GM04503 (cell line): ENCODE data around the gene IQGAP2.
"Not testable (repeated sequence)": the region's sequence is repeated elsewhere in the genome, so short reads cannot be mapped to it uniquely, and the experiment has no call there.

Source experiments
- DNase-seq: peaks from one replicate; pipeline ENCODE4 v3.0.0-alpha.2; 2012; ENCODE audit warnings: low read depth

IQGAP2 gene

GRCh38 chr5:76663573-76663972 lies 260.5 kb downstream of the IQGAP2 start:
- DNase-seq, result no peak

GRCh38 chr5:76664079-76664478 lies 261.0 kb downstream of the IQGAP2 start:
- no peak for DNase-seq

- no peak for DNase-seq
Measured at GRCh38 chr5:76667495-76667894, 264.4 kb downstream of the IQGAP2 start.

- DNase-seq, result no peak
Measured at GRCh38 chr5:76669245-76669644, 266.2 kb downstream of the IQGAP2 start.

- no peak for DNase-seq
Measured at GRCh38 chr5:76670508-76670907, 267.4 kb downstream of the IQGAP2 start.

GRCh38 chr5:76672242-76672641 lies 269.2 kb downstream of the IQGAP2 start:
- DNase-seq, result no peak

GRCh38 chr5:76673125-76673524 lies 270.0 kb downstream of the IQGAP2 start:
- no peak for DNase-seq

GRCh38 chr5:76674330-76675066 lies 271.4 kb downstream of the IQGAP2 start:
- DNase-seq, result no peak

GRCh38 chr5:76675364-76675763 lies 272.3 kb downstream of the IQGAP2 start:
- no peak for DNase-seq

- DNase-seq, result no peak
Measured at GRCh38 chr5:76677849-76678472, 274.9 kb downstream of the IQGAP2 start.

- no peak for DNase-seq
Measured at GRCh38 chr5:76679231-76679630, 276.1 kb downstream of the IQGAP2 start.

GRCh38 chr5:76680826-76681225 lies 277.7 kb downstream of the IQGAP2 start:
- DNase-seq, result not testable (repeated sequence)

GRCh38 chr5:76681287-76681686 lies 278.2 kb downstream of the IQGAP2 start:
- no peak for DNase-seq

- DNase-seq, result no peak
Measured at GRCh38 chr5:76682387-76682786, 279.3 kb downstream of the IQGAP2 start.

GRCh38 chr5:76683816-76684731 lies 281.0 kb downstream of the IQGAP2 start:
- DNase-seq, result no peak

GRCh38 chr5:76684756-76685519 lies 281.9 kb downstream of the IQGAP2 start:
- DNase-seq, result no peak

GRCh38 chr5:76685704-76686103 lies 282.6 kb downstream of the IQGAP2 start:
- no peak for DNase-seq

- DNase-seq, result no peak
Measured at GRCh38 chr5:76688212-76688611, 285.1 kb downstream of the IQGAP2 start.

GRCh38 chr5:76688836-76689235 lies 285.8 kb downstream of the IQGAP2 start:
- no peak for DNase-seq

GRCh38 chr5:76689321-76690036 lies 286.4 kb downstream of the IQGAP2 start:
- DNase-seq, result peak; percentile 92

- DNase-seq, result no peak
Measured at GRCh38 chr5:76690037-76690679, 287.1 kb downstream of the IQGAP2 start.
